ENCODE measurements around the gene ZFX.
A peak's percentile ranks its signal among the peaks of the same experiment; 100 is the strongest.

Gene ZFX

DNA sequence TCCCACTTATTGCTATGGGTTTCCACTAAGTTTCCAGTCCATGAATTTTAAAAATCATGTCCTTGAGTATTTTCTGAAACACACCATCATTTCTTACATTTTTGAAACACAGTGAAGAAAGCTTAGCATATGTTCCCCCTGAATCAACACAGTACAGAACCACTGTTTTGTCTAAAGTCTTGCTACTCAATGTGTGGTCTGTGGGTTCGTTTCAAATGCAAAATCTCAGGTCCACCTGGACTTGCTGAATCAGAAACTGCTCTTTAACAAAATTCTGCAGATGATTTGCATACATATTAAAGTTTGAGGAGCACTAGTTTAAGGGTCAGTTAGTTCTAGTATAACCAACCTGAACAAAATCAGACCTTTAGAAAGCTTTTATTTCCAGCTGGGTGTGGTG lies 103.9 kb downstream of the ZFX start:
- ChIA-PET CTCF (no interaction called here), POLR2A (no interaction called here)
- no peak for DNase-seq (ENCODE audit: low read depth, low spot score)
- no peak overlapping the region for H3K4me3 ChIP-seq (ENCODE audit: low read depth, low read length)
- TF ChIP-seq, protein P1, sequence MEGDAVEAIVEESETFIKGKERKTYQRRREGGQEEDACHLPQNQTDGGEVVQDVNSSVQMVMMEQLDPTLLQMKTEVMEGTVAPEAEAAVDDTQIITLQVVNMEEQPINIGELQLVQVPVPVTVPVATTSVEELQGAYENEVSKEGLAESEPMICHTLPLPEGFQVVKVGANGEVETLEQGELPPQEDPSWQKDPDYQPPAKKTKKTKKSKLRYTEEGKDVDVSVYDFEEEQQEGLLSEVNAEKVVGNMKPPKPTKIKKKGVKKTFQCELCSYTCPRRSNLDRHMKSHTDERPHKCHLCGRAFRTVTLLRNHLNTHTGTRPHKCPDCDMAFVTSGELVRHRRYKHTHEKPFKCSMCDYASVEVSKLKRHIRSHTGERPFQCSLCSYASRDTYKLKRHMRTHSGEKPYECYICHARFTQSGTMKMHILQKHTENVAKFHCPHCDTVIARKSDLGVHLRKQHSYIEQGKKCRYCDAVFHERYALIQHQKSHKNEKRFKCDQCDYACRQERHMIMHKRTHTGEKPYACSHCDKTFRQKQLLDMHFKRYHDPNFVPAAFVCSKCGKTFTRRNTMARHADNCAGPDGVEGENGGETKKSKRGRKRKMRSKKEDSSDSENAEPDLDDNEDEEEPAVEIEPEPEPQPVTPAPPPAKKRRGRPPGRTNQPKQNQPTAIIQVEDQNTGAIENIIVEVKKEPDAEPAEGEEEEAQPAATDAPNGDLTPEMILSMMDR (IDR thresholded peaks at IDR 0.05; ENCODE audit: insufficient read depth, low read length, missing control alignments): no peak

DNA sequence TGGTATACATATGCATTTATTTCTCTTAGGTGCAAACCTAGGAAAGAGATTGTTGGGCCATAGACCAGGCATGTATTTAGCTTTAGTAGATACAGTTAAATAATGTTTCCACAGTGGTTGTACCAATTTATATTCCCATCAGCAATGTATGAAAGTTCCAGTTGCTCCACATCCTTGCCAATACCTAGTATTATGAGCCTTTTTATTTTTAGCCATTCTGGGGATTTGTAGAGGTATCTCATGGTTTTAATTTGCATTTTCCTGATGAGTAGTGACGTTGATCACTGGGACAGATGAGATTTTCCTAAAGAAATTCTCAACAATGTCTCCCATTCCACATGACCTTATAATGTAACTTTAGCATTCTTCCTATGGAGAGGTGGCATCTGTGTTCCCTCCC lies 107.5 kb downstream of the ZFX start:
- ChIA-PET CTCF (no interaction called here), POLR2A (no interaction called here)
- TF ChIP-seq, protein P1 (IDR thresholded peaks at IDR 0.05; ENCODE audit: insufficient read depth, low read length, missing control alignments): no peak
- H3K4me3 ChIP-seq (ENCODE audit: low read depth, low read length): no peak overlapping the region
- no peak for DNase-seq (ENCODE audit: low read depth, low spot score)

DNA sequence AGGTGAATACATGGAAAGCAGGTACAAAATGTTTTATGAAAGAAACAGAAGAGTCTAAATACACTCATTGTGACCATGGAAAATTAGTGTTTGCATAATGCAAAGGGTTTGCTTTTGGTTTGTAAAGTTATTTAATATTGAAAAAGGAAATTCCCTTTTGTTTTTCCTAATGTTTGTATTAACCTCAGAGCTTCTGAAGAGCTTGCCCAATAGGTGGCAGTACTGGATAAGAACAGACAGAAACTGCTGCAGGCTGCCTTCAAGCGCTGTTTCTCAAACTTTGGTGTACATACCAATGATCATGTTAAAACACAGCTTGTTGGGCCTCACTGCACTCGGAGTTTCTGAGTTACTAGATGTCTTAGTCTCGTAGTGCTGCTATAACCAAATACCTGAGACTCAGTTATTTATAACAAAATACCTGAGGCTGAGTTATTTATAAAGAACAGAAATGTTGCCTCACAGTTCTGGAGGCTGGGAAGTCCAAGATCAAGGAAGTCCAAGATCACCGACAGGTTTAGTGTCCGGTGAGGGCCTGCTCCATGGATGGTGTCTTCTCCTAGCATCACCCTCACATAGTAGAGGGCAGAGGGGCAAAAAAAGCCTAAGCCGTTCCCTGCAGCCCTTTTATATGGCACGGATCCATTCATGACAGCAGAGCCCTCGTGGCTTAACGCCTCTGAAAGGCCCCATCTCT lies 110.2 kb downstream of the ZFX start:
- POLR2A ChIA-PET: no interaction called here
- TF ChIP-seq, protein P1 (IDR thresholded peaks at IDR 0.05; ENCODE audit: insufficient read depth, low read length, missing control alignments): peak; percentile 45
- DNase-seq (ENCODE audit: low read depth, low spot score): no peak
- CTCF ChIA-PET: interaction anchor here (0.6 to 4.3 kb wide), 15 partner anchors 8 to 884 kb away, joined by 3 to 40 read pairs (median 3); no protein-coding TSS in a partner anchor
- no peak overlapping the region for H3K4me3 ChIP-seq (ENCODE audit: low read depth, low read length)

DNA sequence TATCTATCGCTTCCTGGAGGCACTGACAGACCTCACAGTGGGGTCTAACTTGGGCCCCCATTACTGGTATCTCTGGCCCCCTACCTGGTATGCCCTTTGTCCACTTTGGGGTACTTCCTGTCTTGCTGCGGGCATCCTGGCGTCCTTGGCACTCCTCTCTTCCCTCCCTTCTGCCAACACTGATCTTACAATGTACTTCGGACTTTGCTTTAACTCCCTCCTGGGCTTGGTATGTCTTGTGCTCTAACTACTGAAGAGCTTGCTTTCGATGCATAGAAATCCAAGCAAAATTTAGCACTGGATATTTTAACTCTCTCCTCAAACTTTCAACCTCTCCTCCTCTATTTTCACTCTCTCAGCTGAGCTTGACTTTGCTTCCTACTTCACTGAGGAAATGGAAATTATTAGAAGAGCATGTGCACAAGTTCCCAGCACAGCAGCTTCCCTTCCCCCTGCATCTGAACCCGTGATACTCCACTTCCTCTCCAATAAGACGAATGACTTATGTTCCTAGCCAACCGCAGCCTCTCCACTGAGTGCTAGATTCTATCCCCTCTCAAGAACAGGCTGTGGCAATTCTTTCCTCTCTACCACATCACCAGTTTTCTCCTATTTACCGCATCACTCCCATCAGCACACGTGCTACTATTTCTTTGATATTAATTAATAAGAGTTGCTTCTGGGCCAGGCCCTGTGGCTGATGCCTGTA lies 111.5 kb downstream of the ZFX start:
- POLR2A ChIA-PET: no interaction called here
- no peak overlapping the region for H3K4me3 ChIP-seq (ENCODE audit: low read depth, low read length)
- DNase-seq (ENCODE audit: low read depth, low spot score): no peak
- CTCF ChIA-PET: interaction anchor here (1.2 to 4.3 kb wide), 5 partner anchors 10 to 238 kb away, joined by 3 to 40 read pairs (median 11); no protein-coding TSS in a partner anchor
- TF ChIP-seq, protein P1 (IDR thresholded peaks at IDR 0.05; ENCODE audit: insufficient read depth, low read length, missing control alignments): no peak

DNA sequence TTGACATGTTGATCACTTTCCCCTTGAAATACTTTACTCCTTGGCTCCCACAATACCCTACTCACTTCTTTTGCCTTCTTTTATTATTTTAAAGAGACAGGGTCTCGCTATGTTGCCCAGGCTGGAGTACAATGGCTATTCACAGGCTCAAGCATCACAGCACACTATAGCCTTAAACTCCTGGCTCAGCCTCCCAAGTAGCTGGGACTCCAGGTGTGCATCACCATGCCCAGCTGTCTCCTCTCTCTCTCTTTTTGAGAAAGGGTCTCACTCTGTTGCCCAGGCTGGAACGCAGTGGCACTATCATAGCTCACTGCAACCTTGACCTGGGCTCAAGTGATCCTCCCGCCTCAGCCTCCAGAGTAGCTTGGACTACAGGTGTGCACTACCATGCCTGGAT lies 112.8 kb downstream of the ZFX start:
- ChIA-PET POLR2A (no interaction called here), CTCF (interaction anchor here (3.9 to 4.3 kb wide), 2 partner anchors 109 to 237 kb away, joined by 24 to 40 read pairs; no protein-coding TSS in a partner anchor)
- H3K4me3 ChIP-seq (ENCODE audit: low read depth, low read length): no peak overlapping the region
- TF ChIP-seq, protein P1 (IDR thresholded peaks at IDR 0.05; ENCODE audit: insufficient read depth, low read length, missing control alignments): no peak
- DNase-seq (ENCODE audit: low read depth, low spot score): no peak

DNA sequence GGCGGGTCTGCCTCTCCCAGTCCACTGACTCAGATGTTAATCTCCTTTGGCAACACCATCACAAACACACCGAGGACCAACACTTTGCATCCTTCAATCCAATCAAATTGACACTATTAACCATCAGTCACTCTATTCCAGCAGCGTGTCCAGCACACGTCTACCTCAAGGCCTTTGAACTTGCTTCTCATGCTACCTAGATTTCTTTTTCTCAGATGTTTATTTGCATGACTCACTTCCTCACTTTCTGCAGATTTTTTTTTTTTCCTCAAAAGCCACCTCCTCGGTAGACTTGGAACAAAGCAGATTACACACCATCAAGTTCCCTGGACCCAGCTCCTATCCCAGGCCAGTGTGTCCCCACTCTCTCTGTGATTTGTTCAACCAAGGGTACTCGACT lies 114.9 kb downstream of the ZFX start:
- ChIA-PET POLR2A (no interaction called here), CTCF (interaction anchor here (0.7 kb wide), 1 partner anchor 105 kb away, joined by 3 read pairs; no protein-coding TSS in a partner anchor)
- TF ChIP-seq, protein P1 (IDR thresholded peaks at IDR 0.05; ENCODE audit: insufficient read depth, low read length, missing control alignments): no peak
- no peak overlapping the region for H3K4me3 ChIP-seq (ENCODE audit: low read depth, low read length)
- DNase-seq (ENCODE audit: low read depth, low spot score): no peak

All from AG04449 (cell line).